GM12801 (cell line): ENCODE results near the gene CDC25B.

Experiments used
- TF ChIP-seq, protein P1 (sequence below): IDR thresholded peaks from one replicate; pipeline ENCODE4 v1.5.1; 2011; ENCODE audit warnings: control low read depth; ENCODE audit not compliant: insufficient read length; ENCODE audit errors: extremely low read depth

CDC25B gene

GRCh38 chr20:3839328-3839727 lies 43.2 kb downstream of the CDC25B start:
- TF ChIP-seq, protein P1, sequence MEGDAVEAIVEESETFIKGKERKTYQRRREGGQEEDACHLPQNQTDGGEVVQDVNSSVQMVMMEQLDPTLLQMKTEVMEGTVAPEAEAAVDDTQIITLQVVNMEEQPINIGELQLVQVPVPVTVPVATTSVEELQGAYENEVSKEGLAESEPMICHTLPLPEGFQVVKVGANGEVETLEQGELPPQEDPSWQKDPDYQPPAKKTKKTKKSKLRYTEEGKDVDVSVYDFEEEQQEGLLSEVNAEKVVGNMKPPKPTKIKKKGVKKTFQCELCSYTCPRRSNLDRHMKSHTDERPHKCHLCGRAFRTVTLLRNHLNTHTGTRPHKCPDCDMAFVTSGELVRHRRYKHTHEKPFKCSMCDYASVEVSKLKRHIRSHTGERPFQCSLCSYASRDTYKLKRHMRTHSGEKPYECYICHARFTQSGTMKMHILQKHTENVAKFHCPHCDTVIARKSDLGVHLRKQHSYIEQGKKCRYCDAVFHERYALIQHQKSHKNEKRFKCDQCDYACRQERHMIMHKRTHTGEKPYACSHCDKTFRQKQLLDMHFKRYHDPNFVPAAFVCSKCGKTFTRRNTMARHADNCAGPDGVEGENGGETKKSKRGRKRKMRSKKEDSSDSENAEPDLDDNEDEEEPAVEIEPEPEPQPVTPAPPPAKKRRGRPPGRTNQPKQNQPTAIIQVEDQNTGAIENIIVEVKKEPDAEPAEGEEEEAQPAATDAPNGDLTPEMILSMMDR: no peak

DNA sequence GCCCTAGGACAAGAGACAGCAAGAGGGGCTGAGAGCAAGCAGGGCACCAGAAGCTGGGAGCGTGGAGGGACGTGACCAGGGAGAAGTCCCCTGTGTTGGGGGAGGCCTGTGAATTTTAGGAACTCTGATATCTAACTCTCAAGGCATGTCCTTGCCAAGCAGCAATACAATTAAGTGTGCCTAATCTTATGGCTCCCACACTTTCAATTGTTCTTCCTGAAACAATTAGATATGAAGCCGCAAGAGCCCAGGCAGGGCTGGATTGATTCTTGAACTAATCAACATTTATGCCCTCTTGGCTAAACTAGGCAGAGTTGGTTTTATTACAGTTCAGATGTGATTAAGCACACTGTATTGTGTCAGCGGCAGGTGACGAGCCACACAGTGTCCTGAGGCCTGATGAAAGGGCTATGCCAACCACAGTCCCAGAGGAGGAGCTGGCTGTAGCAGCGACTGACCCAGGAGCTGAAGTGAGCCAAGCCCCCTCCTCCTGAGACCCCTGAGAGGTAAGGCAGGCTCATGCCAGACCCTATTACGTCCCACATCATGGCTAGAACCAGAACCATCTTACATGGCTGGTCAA lies 46.3 kb downstream of the CDC25B start:
- TF ChIP-seq, protein P1: no peak

- TF ChIP-seq, protein P1: no peak
Measured at GRCh38 chr20:3843490-3843889, 47.4 kb downstream of the CDC25B start.

GRCh38 chr20:3846378-3846739 lies 50.2 kb downstream of the CDC25B start:
- TF ChIP-seq, protein P1: no peak

DNA sequence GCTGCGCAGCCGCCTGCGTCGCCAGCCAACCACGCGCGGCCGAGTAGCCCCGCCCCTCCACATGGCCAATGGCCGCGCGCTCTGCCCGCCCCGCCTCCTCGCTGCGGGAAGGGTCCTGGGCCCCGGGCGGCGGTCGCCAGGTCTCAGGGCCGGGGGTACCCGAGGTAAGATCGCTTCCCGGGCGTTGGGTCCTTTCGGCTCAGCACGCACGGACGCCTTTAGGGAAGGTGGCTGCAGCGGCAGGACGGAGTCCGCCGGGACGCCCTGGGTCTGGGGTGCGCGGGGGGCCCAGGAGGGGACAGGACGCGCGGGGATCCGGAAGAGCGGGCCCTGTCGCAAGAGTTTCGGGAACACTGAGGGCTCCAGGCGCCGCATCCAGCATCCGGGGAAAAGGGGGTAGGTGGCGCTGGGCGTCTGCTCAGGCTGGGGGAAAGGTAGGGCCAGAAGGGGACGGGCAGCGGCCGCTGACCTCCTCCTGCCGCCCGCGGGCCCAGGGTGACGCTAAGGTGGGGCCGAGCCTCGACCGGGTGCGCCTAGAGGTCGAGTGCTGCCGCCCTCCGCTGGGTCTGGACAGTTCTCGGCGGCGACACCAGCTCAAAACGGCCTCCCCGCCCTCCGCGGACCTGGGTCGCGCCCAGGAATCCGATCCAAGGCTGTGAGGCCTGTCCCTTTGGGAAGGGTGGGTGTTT lies 50.8 kb downstream of the CDC25B start, which contains the start of gene MAVS:
Gene MAVS (plus strand): TSS at position 95 of the 689 bp plus-strand sequence. CDS start 7,791 bp downstream, outside the sequence.
- TF ChIP-seq, protein P1: no peak

DNA sequence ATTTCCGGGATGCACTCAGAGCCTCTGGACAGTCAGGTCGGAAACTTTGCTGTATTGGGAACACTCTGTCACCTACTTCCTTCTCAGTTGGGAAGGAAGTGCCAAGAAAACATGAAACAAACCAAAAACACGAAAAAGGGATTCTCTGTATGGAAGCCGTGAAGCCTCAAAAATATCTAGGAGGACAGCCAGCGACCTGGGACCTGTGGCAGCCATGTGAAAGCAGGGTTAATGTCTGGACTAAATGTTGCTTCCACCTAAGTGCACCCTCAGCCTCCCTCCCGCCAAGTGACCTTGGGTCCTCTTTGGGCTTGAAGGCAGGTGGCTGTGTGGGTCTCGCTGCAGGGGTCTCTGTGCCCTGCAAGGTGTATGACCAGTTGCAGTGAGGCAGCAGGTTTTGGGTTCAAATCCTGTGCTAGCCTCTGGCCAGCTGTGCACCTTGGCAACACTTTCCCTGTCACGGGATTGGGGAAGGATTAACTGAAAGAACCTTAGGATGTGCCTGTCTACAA lies 51.4 kb downstream of the CDC25B start:
- TF ChIP-seq, protein P1: no peak

DNA sequence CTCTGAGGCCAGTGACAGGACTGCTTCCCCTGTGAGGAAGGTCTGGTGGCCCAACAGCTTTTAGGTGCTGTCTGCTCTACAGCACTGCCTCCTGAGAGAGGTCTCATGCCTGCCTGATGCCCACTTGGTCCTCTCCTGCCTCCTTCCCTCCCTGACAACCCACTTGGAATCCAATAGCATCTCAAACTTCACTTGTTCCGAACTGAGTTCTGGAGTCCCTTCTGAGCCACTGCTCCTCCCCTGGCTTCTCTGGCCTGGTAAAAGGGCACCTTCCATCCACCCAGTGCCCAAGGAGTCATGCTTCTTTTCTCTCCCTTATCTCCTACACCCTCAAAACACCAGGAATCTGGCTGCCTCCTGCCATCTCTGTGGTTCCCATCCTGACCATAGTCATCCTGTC lies 52.5 kb downstream of the CDC25B start:
- TF ChIP-seq, protein P1: no peak
